HepG2 (cell line): ENCODE results near the gene AGXT. TPM values are rescaled to one million over a fixed set of nuclear protein-coding genes. Genes with fewer than 3 reads are reported as not detected.
A peak's percentile ranks its signal among the peaks of the same experiment; 100 is the strongest.

Experiments
- ATF5 ChIP-seq: sonication (generic); formaldehyde crosslinking; IDR thresholded peaks from 2 replicates; pipeline ENCODE4 v1.4.0; 2020; ENCODE audit warnings: mild to moderate bottlenecking, low read depth, missing genetic modification reagents
- BHLHE40 ChIP-seq: IDR thresholded peaks from 2 replicates; pipeline ENCODE4 v1.6.1; 2011; ENCODE audit warnings: low read length, improper control_type of control experiment
- ETV5 ChIP-seq: IDR thresholded peaks from 2 replicates; pipeline ENCODE4 v1.6.1; 2018; ENCODE audit warnings: missing biosample characterization, missing genetic modification reagents, inconsistent platforms, borderline replicate concordance
- THAP11 ChIP-seq: IDR thresholded peaks from 2 replicates; pipeline ENCODE4 v1.6.1; 2016; ENCODE audit warnings: missing biosample characterization, missing genetic modification reagents
- THAP7 ChIP-seq: sonication (generic); formaldehyde crosslinking; IDR thresholded peaks from 2 replicates; pipeline ENCODE4 v1.8.1; 2023; ENCODE audit warnings: mild to moderate bottlenecking, missing genetic modification reagents
- THAP9 ChIP-seq: sonication (generic); formaldehyde crosslinking; IDR thresholded peaks from 2 replicates; pipeline ENCODE4; 2020; ENCODE audit warnings: missing genetic modification reagents, mild to moderate bottlenecking, borderline replicate concordance
- ZFP41 ChIP-seq: sonication (generic); formaldehyde crosslinking; IDR thresholded peaks from 2 replicates; pipeline ENCODE4 v1.4.0; 2020; ENCODE audit warnings: mild to moderate bottlenecking, missing genetic modification reagents, borderline replicate concordance
- ZNF142 ChIP-seq: sonication (generic); formaldehyde crosslinking; IDR thresholded peaks from 2 replicates; pipeline ENCODE4 v1.4.0; 2020; ENCODE audit warnings: missing genetic modification reagents
- ZNF17 ChIP-seq: sonication (generic); formaldehyde crosslinking; IDR thresholded peaks from 2 replicates; pipeline ENCODE4 v1.5.0; 2020; ENCODE audit warnings: mild to moderate bottlenecking, missing genetic modification reagents
- ZNF18 ChIP-seq: sonication (generic); formaldehyde crosslinking; IDR thresholded peaks from 2 replicates; pipeline ENCODE4 v1.8.0; 2022; ENCODE audit warnings: mild to moderate bottlenecking, missing genetic modification reagents; ENCODE audit not compliant: insufficient replicate concordance
- ZNF580 ChIP-seq: IDR thresholded peaks from 2 replicates; pipeline ENCODE4 v1.6.1; 2016; ENCODE audit warnings: low read depth, borderline replicate concordance
- ZNF740 ChIP-seq: sonication (generic); formaldehyde crosslinking; IDR thresholded peaks from 2 replicates; pipeline ENCODE4 v1.4.0; 2020; ENCODE audit warnings: missing genetic modification reagents
- polyA plus RNA-seq, 8 experiments: library from polyadenylated mRNA; depleted of rRNA in 3 of 8; stranded (reverse) in 7 of 8; unstranded in 1 of 8; fragments of >200 nt; fragmentation: Illumina TruSeq in 4 of 8; extraction: Trizol in 4 of 8; gene quantifications; 2 replicates each; pipeline versions ENCODE4 v1.2.1 to v1.2.3, GENCODE V29; 2011 to 2016; ENCODE audit warnings: low read depth in 4 of 8, missing spikeins in 1 of 8, mixed read lengths in 1 of 8; ENCODE audit not compliant: insufficient read depth in 1 of 8
- total RNA-seq, 5 experiments: library from RNA; depleted of rRNA; stranded (reverse); fragments of >200 nt; fragmentation: Illumina TruSeq; extraction: Trizol; gene quantifications; 2 replicates each; pipeline ENCODE4 v1.2.3, GENCODE V29; 2016; ENCODE audit warnings: low read depth in 1 of 5

The AGXT gene
- total and polyA plus RNA-seq, 2 of the 13 experiments (the other 11 are each of a cell fraction or from before 2014, with no cell fraction given) = 41.9 to 96.1 TPM

- TF ChIP-seq THAP9 (CRISPR knock-in tag) = peak; percentile 85
- TF ChIP-seq ZNF18 = no peak
- peak; percentile 37; the same call in 1 of the 2 replicates for TF ChIP-seq ZFP41 (CRISPR knock-in tag)
- TF ChIP-seq ZNF142 (CRISPR knock-in tag) = peak; percentile 45; the same call in 1 of the 2 replicates
- peak; percentile 37; the same call in 1 of the 2 replicates for TF ChIP-seq THAP11
- TF ChIP-seq ZNF580 (CRISPR knock-in tag) = peak; percentile 85; the same call in 1 of the 2 replicates
- no peak; the same call in 1 of the 2 replicates for TF ChIP-seq THAP7 (CRISPR knock-in tag)
- 0 out of 2 replicates have a peak, but pooled peaks have one; percentile 41 for TF ChIP-seq ATF5 (CRISPR knock-in tag)
- peak; percentile 90; the same call in 1 of the 2 replicates for TF ChIP-seq ZNF17 (CRISPR knock-in tag)
- TF ChIP-seq BHLHE40 = no peak
- peak; percentile 50; the same call in 1 of the 2 replicates for TF ChIP-seq ETV5 (CRISPR knock-in tag)
- peak; percentile 94 for TF ChIP-seq ZNF740 (CRISPR knock-in tag)
Measured at GRCh38 chr2:240868286-240869108, at the start of gene AGXT (continued).
